Kidney tubule cell (primary cell): ENCODE measurements around the gene FBXO41.
"Not testable (repeated sequence)": the region's sequence is repeated elsewhere in the genome, so short reads cannot be mapped to it uniquely, and the experiment has no call there.

ENCODE experiments used
- DNase-seq: peaks from one replicate; pipeline ENCODE4 v3.0.0-alpha.2; 2018; ENCODE audit warnings: low spot score

FBXO41 gene

DNA sequence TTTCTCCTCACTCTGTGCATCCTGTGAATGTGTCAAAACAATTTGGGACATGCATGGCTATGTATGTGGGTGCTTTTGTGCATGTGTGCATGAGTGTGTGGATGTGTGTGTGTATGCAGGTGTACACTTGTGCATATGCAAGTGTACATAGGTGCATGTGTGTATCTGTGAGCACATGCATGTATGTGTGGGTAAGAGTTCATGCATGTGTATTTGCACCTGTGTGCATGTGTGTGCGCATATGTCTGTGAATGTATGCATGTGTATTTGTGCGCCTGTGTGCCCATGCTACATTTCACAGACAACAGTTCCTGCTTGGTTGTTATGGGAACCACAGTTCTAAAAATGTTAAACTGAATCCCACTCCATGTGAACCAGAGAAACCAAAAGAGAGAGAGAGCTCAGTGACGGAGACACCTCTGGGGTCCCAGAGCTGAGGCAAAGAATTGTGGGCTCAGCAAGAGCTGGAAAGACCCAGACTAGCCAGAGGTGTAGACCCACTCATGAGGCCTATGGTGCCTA is 1.9 kb upstream of the FBXO41 start:
- no peak for DNase-seq

DNA sequence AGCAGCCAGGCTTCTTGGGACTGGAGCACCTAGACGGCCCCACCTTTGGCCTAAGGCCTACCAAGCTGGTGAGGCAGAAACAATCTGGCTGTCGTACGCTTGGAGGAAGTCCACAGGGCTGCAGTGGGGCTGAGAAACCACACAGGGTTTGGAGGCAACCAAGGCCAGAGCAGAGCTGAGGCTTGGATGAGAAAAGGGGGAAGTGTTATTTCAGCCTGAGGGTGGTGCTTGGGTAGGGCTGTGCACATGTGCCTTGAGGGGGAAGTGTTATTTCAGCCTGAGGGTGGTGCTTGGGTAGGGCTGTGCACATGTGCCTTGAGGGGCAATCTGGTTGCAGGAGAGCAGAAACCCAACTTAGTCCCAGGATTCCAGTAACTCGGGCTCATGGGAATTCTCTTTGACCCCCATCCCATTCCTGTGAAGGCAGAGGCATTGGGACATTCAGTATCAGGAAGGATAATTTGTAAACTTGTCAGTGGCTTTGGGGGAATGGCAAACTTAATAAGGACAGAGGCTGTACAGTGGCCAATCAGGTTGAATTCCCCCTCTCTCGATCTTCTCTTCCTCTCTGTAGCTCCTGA is 971 bp upstream of the FBXO41 start:
- DNase-seq, result no peak

- DNase-seq, result no peak
Observed at GRCh38 chr2:73283545-73284295, 558 bp downstream of the FBXO41 start.

DNA sequence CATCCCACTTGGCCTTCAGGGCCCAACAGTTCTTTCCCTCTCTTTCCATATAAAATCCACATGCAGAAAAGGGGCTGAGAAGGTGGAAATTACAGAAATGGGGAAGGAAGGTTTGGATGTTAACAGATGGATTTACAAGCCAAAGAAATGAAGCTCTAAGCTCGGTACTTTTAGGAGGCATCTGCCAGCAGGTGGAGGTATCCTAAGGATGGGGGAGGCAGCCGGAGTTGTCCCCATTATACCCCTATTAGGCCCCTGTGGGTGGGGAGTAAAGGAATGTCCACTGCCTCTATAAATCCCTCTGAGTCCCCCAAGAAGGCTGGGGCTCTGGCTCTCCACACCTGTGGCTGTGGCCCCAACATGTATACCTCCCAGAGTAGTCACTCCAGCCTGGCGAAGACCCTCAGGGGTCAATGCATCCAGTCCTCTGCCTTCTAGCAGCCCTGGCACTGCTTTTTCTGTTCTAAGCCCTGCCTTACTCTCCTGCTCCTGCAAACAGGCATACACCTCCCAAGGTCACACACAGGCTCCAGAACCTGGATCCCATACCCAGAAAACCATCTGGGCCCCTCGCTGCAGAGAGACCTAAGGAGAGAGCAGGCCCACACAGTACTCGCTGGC is 1.2 kb downstream of the FBXO41 start:
- no peak for DNase-seq

DNA sequence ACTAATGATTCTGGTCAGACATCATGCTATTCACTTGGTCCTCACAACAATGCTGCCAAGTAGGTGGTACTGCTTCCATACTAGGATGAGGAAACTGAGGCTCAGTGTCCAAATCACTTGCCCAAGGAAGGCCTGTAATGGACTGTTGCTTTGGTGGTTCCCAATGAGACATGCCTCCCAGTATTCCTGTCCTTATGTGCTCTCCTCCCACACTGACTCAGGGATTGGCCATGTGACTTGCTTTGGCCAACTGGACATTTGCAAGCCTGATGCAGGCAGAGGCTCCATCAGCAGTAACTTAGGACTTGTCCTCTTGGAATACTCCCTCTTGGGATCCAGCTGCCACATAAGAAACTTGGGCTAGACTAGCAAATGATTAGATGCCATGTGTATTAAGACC is 3.0 kb downstream of the FBXO41 start:
- DNase-seq, result peak; percentile 25

DNA sequence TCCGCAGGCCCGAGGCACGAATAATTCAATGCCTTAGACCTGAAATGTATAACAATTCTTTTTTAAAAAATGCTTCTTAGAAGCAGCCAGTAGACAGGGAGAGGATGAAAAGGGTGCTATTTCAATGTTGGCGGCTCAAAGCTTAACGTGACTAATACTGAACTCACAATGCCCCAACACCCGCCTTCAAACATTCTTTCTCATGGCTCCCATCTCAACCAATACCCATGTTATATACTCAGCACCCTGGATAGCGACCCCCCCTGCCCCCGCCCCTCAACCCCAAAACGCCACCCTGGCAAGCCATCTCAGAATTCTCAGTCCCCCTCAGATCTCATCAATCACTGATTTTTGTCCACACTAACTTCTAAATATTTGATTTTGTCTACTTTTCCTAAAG is 4.4 kb downstream of the FBXO41 start:
- DNase-seq, result no peak

DNA sequence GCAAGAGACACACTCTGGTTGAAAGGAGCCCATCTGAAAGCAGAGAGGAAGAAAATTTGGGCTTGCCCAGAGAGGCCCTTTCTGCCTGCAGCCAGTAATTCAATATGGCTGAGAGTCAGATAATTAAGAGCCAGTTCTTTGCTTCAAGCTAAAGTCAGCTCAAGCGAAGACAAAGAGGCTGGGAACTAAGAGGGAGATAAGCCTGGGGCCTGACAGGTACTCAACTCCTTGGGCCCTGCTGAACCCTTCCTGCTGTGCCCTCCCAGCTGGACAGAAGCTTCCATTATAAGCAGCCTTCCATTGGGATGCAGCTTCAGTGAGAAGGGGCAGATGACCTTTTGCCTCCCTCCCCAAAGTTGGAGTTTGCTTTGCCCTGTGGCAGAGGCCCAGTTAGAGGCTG is 12.0 kb downstream of the FBXO41 start:
- DNase-seq, result no peak

- DNase-seq, result no peak
Observed at GRCh38 chr2:73269686-73270465, 14.4 kb downstream of the FBXO41 start.

DNA sequence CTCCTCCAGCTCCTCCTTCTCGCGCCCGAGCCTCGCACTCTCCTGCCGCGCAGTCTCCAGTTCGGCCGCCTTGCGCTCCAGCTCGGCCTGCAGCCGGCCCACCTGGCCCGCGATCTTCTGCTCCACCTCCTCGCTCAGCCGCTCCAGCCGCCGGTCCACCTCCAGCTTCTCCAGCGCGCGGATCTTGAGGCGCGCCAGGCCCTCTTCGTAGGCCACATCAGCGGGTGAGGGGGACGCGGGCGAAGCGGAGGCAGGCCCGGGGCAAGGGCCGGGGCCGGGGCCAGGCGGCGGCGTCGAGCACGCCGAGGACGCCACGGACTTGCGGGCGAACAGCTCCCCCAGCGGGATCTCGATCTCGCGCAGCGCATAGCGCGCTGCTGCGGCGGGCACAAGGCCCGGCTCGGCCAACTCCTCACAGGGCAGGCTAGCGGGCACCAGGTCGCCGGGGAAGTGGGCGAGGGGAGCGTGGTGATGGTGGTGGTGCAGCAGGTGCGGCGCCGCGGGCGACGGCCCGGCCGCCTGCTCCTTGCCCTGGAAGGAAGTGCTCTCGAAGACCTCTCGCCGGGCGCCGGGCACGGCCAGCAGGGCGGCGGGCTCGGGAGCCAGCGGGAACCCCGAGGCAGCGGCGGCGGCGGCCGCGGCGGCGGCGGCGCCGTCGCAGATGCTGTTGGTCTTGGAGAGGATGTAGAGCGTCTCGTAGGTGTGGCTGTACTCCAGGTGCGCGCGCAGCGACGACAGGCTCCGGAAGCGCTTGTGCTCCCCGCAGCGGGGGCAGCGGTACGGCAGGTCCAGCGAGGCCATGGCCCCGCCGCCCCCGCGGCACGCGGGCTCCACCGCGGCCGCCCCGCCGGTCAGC is 15.2 kb downstream of the FBXO41 start:
- peak; percentile 79 for DNase-seq

- no peak for DNase-seq
Observed at GRCh38 chr2:73268366-73268829, 15.9 kb downstream of the FBXO41 start.

DNA sequence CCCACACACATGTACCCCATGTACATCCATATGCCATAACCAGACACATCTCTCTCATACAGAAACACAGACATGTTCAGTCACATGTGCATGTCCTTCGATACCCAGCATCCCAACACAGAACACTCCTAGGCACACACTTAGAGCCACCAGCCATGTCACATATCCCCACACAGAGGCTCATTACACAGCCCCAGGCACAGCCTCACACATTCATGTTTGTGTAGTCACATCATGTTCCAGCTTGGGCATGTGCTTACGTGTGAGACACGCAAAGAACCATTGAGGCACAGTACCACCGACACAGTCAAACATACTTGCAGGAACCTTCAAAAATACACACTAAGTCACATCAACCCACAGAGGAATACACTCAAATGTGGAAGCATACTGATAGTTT is 17.3 kb downstream of the FBXO41 start:
- DNase-seq, result no peak

DNA sequence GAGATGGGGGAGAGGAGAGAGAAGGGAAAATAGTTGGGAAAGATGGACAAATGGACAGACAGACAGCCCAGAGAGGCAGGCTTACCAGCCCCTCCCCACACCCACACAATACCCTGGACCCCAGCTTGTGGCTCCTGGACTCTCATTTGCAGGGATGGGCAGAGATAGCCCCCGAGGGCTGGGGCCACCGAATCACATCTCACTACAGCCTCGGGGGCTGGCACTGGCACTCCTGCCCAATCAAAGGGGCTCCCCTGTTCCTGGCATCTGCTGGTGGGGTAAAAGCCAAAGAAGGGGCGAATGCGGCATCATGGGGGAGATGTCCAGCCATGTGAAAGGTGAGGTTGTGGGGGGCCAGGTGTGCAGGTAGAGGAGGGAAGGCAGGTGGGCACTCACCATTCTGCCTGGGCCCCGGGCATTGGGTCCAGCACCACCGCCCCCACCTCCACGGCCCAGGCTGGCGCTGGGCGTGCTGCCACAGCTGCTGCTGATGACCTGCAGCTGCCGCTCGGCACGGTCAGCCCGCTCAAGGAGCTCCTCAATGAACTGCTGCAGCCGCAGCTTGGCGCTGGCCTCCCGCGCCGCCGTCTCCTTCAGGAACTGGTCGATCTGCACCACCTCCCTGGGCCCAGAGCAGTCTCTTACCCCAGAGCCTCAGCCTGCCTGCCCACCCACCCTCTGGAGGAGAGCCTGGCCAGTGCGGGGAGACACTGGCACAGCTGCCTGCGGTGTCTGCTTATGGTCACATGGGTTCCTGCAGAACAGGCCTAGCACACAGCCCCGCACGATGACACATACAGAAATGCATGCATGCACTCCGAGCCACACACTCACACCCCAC is 18.0 kb downstream of the FBXO41 start:
- DNase-seq, result no peak

DNA sequence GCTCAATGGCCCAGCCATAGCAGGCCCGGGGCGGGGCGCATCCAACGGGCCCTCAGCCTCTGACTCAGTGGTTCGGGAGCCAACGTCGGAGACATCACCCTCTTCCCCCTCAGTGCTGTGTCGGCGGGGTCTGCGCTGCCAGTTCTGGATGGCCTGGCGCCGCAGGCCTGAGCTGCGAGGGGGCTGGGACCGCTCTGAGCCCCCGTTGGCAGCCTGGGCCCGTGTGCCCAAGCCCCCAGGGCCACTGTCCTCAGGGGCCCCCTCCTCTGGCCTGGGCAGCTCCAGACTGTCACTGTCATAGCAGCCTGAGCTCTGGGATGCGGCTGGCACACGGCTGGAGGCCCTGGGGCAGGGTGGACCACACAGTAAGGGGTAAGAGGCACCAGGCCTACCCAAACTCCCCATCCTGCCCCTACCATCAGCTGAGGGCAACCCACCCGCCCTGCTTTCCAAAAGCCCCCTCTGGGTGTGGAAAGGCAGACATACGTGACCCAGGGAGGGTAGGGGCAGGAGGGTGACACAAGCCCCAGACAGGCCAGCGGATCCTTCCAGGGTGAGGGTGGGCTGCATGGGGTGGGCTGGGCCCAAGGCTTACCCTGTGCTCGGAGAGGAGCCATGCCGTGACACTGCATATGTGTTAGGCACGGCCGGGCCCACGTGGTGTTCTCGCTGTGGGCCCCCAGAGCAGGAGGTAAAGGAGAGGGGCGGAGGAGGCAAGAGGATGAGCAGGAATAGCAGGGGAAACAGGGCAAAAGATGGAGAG is 18.8 kb downstream of the FBXO41 start:
- DNase-seq, result no peak

- no peak for DNase-seq
Observed at GRCh38 chr2:73264783-73265182, 19.5 kb downstream of the FBXO41 start.

DNA sequence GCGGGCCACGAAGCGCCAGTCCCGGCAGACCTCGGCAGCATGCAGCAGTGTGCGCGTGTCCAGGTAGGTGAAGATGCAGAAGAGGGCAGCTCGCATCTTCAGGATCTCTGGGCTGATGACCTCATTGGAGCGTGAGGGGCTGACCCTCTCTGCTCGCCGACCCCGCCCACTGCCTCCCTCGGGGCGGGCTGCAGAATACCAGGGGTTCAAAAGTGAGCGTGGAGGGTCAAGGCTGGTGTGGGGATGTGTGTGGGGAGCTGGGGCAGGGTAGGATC is 20.0 kb downstream of the FBXO41 start:
- DNase-seq, result no peak

DNA sequence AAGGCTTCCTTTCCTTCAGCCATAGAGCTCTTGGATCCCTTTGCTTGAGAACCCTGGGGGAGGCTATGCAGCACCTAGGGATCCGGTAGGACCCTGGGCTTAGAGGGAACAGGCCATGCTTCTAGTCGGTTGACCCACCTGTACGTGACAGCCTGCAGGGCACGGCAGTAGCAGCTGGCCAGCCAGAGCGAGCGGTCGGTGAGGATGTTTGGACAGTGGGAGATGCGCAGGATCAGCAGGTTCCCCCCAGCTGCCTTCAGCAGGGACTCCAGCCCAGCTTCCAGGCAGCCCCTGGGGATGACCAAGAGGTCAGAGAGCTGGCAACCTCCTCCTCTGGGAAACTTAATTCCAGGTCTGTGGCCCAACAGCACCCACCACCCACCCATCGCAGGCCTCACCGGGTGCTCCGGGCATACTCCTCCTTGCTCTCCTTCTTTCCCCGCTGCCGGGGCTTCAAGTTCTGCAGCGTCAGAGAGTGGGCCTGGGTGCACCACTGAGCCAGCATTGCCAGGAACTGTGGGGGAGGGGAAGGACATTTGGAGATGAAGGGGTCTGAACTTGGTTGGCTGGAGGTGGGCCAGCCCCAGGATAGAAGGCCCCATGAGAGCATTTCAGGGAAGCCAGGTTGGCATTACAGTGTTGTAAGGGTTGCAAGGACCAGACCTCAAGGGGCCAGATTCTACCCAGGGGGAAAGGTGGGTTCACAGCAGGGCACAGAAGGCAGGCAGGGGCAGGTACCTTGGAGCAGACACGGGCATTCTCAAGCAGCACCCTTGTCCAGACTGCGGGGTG is 20.5 kb downstream of the FBXO41 start:
- DNase-seq, result no peak

DNA sequence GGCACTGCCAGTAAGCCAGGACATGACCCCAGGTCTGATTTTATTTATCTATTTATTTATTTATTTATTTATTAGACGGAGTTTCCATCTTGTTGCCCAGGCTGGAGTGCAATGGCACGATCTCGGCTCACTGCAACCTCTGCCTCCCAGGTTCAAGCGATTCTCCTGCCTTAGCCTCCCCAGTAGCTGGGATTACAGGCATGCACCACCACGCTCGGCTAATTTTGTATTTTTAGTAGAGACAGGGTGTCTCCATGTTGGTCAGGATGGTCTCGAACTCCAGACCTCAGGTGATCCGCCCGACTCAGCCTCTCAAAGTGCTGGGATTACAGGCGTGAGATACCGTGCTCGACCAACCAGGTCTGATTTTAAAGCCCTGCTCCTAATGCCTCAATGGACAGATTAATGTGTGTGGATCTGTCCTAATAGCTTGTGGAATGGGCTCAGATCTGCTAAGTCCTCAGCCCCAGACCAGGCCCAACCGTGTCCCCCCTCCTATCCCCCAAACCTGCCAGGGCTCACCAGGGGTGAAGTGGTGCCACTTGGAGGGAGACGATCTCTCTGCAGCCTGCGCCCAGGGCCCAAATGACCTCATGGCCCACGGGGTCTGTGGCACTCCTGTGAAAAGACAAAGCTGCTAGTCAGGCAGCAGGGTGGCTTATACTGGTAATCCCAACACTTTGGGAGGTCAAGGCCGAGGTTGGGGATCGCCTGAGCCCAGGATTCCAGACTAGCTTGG is 21.4 kb downstream of the FBXO41 start:
- not testable (repeated sequence) for DNase-seq

DNA sequence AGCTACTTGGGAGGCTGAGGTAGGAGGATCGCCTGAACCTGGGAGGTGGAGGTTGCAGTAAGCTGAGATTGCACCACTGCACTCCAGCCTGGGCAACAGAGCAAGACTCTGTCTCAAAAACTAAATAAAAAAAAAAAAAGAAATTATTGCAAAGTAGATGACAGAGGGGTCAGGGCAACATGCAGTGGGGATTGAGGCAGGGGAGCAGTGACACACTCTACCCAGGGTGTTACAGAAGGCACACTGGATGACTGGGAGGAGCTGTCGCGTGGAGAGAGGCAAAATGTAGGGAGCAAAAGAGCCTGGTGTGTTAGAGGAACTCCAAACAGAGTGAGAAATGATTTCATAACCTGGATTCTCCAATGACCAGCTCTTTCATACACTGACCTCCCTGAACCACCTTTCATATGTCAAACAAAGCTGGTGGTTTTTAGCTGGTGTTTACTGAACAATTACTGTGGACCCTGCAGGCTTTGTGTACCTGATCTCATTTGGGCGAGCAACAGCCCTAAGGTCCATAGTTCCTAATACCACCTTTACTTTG is 22.1 kb downstream of the FBXO41 start:
- no peak for DNase-seq
